RCC 7860 (cell line): ENCODE results near the gene RAB6A.
"Not testable (repeated sequence)": the region's sequence is repeated elsewhere in the genome, so short reads cannot be mapped to it uniquely, and the experiment has no call there.

Experiments used
- DNase-seq: peaks from one replicate; pipeline ENCODE4 v3.0.0-alpha.2; 2015; ENCODE audit warnings: low spot score
- FAIRE-seq: peaks from 2 replicates; lab custom pipeline; 2012; peaks lifted over from hg19 to GRCh38; lab: Jason Lieb, UNC

Gene RAB6A

GRCh38 chr11:73729594-73730206 is 31.2 kb downstream of the RAB6A start:
- FAIRE-seq (no peak), DNase-seq (no peak)

GRCh38 chr11:73728000-73728399 is 32.9 kb downstream of the RAB6A start:
- no peak for DNase-seq
- FAIRE-seq = no peak

GRCh38 chr11:73726825-73727224 is 34.0 kb downstream of the RAB6A start:
- FAIRE-seq (no peak), DNase-seq (no peak)

- DNase-seq (no peak), FAIRE-seq (no peak)
Measured at GRCh38 chr11:73717136-73717535, 43.7 kb downstream of the RAB6A start.

- DNase-seq (no peak), FAIRE-seq (no peak)
Measured at GRCh38 chr11:73716153-73717056, 44.5 kb downstream of the RAB6A start.

- no peak for FAIRE-seq
- DNase-seq = no peak
Measured at GRCh38 chr11:73715541-73715940, 45.3 kb downstream of the RAB6A start.

GRCh38 chr11:73710964-73711363 is 49.9 kb downstream of the RAB6A start:
- FAIRE-seq (no peak), DNase-seq (no peak)

GRCh38 chr11:73705053-73705452 is 55.8 kb downstream of the RAB6A start:
- DNase-seq (no peak), FAIRE-seq (no peak)

GRCh38 chr11:73693899-73694525 is 66.9 kb downstream of the RAB6A start:
- DNase-seq = no peak
- FAIRE-seq = no peak

- FAIRE-seq (no peak), DNase-seq (no peak)
Measured at GRCh38 chr11:73680687-73681086, 80.2 kb downstream of the RAB6A start.

GRCh38 chr11:73676552-73676951 is 84.3 kb downstream of the RAB6A start:
- FAIRE-seq, DNase-seq: not testable (repeated sequence)

- no peak for DNase-seq
- FAIRE-seq = no peak
Measured at GRCh38 chr11:73671701-73672100, 89.2 kb downstream of the RAB6A start.

- DNase-seq (no peak), FAIRE-seq (no peak)
Measured at GRCh38 chr11:73670808-73671207, 90.1 kb downstream of the RAB6A start.

GRCh38 chr11:73667891-73668290 is 93.0 kb downstream of the RAB6A start:
- no peak for DNase-seq
- FAIRE-seq = no peak

- FAIRE-seq (no peak), DNase-seq (no peak)
Measured at GRCh38 chr11:73664877-73665276, 96.0 kb downstream of the RAB6A start.

- DNase-seq (no peak), FAIRE-seq (no peak)
Measured at GRCh38 chr11:73663604-73664495, 97.0 kb downstream of the RAB6A start.

GRCh38 chr11:73662445-73663157 is 98.3 kb downstream of the RAB6A start:
- FAIRE-seq (no peak), DNase-seq (no peak)

GRCh38 chr11:73661035-73661628 is 99.7 kb downstream of the RAB6A start:
- DNase-seq = peak; percentile 49
- no peak for FAIRE-seq

- FAIRE-seq = no peak
Measured at GRCh38 chr11:73660497-73661034, 100.3 kb downstream of the RAB6A start.

More at GRCh38 chr11:73660497-73661034, 100.3 kb downstream of the RAB6A start:
- no peak for DNase-seq
